C4-2B (cell line): ENCODE data around the gene LAMA5.

Source experiments
- H3K27ac ChIP-seq: fragments of 450-650 bp; 2 replicates; pipeline ENCODE4 v1.5.1; 2017
- ZFX ChIP-seq: fragments of 450-650 bp; IDR thresholded peaks from 2 replicates; pipeline ENCODE4 v1.6.1; 2017
- TF ChIP-seq, protein P1 (sequence below): fragments of 450-650 bp; conservative IDR thresholded peaks from 2 replicates; pipeline ENCODE4 v1.5.1; 2017; ENCODE audit warnings: mild to moderate bottlenecking

Gene LAMA5

DNA sequence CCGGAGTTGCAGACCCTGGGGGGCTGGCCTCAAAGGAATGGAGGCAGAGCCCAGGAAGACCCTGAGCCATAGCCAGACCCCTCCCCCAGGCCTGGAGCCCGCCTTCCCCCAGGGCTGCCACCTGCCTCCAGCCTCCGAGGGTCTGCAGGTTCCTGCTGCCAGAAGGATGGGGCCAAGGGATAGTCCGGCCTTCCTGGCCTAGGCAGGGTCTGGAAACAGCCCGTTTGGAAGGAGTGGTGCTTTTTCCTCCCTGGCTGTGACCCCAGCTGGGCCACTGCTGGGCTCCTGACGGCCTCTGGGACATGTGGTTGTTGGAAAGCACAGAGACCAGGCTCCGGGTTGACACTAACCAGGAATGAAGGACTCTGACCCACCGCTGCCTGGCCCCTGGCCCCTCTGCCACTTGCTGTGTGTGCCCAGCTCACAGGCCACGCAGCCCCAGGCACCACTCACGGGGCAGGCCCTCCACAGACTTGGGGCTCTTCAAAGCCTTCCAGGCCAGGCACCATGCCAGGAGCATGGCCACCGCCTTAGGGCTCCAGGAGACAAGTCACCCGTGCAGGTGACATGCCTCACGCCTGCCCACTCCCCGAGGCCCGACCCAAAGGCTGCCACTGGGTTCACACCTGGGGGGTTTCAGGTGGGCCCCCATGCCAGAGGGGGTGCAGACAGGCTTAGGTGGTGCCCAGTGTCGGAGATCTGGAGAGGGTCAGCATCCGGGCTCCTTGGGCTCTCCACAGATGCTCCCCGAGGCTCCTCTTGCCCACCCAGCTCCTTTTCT lies 3.9 kb upstream of the LAMA5 start:
- no peak overlapping the region for H3K27ac ChIP-seq

DNA sequence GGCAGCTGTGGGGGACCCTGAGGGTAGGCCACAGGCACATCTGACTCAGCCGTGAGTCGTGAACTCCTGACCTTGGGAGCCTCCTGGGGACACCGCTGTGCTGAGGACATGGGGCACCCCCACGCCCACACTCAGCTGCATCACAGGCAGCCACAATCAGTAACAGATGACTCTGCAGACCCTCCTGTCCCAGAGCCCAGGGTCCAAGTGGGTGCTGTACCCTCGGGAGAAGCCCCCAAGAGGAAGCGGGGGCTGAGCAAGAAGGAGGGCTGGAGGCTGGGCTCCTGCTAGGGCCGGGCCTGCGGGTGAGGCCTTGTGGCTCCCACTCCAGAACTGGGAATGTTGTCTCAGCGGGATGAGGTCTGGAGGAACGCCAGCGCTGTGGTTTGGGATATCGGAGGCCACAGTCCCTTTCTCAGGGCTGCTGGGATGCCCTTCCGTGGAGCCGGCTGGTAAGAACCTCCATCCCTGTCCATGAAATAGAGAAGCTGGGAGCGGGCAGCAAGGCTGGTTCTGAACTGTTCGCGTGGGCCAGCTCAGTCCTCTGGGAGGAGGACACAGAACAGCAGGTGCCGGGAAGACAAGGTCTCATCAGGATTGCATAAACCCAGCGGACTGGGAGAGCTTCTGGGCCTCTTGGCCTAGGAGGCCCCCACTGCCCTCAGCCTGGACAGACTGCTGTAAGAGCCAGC lies 3.1 kb upstream of the LAMA5 start:
- TF ChIP-seq, protein P1, sequence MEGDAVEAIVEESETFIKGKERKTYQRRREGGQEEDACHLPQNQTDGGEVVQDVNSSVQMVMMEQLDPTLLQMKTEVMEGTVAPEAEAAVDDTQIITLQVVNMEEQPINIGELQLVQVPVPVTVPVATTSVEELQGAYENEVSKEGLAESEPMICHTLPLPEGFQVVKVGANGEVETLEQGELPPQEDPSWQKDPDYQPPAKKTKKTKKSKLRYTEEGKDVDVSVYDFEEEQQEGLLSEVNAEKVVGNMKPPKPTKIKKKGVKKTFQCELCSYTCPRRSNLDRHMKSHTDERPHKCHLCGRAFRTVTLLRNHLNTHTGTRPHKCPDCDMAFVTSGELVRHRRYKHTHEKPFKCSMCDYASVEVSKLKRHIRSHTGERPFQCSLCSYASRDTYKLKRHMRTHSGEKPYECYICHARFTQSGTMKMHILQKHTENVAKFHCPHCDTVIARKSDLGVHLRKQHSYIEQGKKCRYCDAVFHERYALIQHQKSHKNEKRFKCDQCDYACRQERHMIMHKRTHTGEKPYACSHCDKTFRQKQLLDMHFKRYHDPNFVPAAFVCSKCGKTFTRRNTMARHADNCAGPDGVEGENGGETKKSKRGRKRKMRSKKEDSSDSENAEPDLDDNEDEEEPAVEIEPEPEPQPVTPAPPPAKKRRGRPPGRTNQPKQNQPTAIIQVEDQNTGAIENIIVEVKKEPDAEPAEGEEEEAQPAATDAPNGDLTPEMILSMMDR, result no peak
- no peak for TF ChIP-seq ZFX
- no peak overlapping the region for H3K27ac ChIP-seq

More for the DNA sequence above, 3.9 kb upstream of the LAMA5 start:
- TF ChIP-seq, protein P1, result no peak
- TF ChIP-seq ZFX, result no peak

DNA sequence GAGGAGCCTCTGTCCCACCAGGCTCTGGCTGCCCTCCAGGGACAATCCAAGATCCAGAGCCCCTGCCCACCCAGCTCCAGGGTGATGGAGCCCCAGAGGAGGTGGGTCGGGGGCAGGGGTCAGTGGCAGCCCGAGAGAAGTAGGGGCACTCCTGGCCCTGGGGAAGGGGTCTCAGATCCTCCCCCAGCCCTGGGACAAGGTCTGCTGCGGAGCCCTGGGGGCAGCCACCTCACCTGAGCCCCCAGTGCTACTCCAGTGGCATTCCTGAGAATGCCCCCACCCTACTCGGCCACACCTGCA lies 2.7 kb upstream of the LAMA5 start:
- H3K27ac ChIP-seq, result no peak overlapping the region
- TF ChIP-seq, protein P1, result no peak
- no peak for TF ChIP-seq ZFX

DNA sequence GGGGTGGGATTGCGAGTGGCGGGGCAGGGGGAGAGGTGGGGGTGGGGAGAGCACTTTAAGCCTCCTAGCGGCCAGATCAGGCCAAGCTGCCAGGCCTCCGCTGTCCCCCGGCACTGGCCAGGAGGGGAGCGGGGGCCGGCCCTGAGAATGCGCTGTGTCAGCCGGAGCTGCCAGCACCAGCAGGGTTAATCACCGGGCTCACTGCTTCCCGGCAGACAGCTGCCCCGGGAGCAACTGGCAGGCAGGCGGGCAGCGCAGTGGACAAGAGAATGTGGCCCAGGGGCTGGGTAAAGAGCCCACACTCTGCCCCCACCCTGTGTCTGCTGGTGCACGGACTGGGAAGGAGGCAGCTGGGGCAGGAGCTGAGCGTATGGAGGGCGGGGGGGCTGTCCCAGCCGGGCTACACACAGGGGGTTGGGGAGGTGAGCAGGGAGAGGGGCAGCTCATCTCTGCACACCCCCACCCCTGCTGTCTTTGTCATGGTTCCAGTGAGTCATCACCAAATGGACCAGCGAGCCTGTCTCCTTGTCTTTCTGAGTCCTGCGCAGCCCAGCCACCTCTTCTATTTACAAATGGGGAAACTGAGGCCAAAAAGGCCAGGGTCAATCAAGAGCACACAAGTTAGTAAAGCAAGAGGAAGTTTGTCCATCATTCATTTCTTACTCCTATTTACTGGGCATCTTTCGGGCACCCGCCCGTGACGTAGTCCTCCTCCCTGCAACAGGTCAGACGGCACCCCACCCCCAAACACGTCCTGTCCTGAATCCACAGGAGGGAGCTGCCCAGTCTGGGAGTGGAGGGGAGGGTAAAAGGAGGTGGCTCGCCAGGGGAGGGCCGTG lies 2.1 kb upstream of the LAMA5 start:
- peak overlapping the region; percentile 98 for H3K27ac ChIP-seq
- no peak for TF ChIP-seq ZFX
- TF ChIP-seq, protein P1, result no peak; the same call in 1 of the 2 replicates

- H3K27ac ChIP-seq, result peak overlapping the region; percentile 98
- no peak for TF ChIP-seq ZFX
- TF ChIP-seq, protein P1, result no peak
These were observed 1.4 kb upstream of the LAMA5 start for GRCh38 chr20:62368392-62368975.

GRCh38 chr20:62367633-62368391 lies 700 bp upstream of the LAMA5 start:
- TF ChIP-seq ZFX, result 0 out of 2 replicates have a peak, but pooled peaks have one; percentile 33
- TF ChIP-seq, protein P1, result no peak
- peak overlapping the region; percentile 98 for H3K27ac ChIP-seq
